OCI-LY7 (cell line): Measurements from ENCODE around the gene ANKDD1A. TPM values are rescaled to one million over a fixed set of nuclear protein-coding genes. Genes with fewer than 3 reads are reported as not detected.

ENCODE experiments used
- BruUV-seq: library from RNA; stranded (reverse); fragments of 400-500 nt; replicated peaks from 2 replicates; lab custom pipeline; 2021; lab: Mats Ljungman, UMichigan
- CTCF ChIA-PET: fragments of 300-600 bp; sonication (Branson Sonifier 250); formaldehyde crosslinking; loops from one replicate; lab custom pipeline; 2022; ENCODE audit warnings: antibody characterized with exemption; ENCODE audit not compliant: unreplicated experiment; lab: Charles Lee
- POLR2A ChIA-PET: fragments of 300-600 bp; sonication (Branson Sonifier 250); formaldehyde crosslinking; loops from one replicate; lab custom pipeline; 2022; ENCODE audit warnings: antibody characterized with exemption; lab: Charles Lee
- DNase-seq: peaks from one replicate; pipeline ENCODE4 v3.0.0-alpha.2; 2015; ENCODE audit warnings: low spot score
- H2AFZ ChIP-seq: fragments of 200-600 bp; sonication (generic), shearing (Covaris generic); 2 replicates; pipeline ENCODE4 v1.6.1; 2014; ENCODE audit warnings: mild to moderate bottlenecking, antibody characterized with exemption, low read length, moderate library complexity
- H3K27ac ChIP-seq: fragments of 200-600 bp; sonication (generic); 2 replicates; pipeline ENCODE4 v1.5.1; 2014; ENCODE audit warnings: mixed run types, low read depth, mild to moderate bottlenecking, moderate library complexity, low read length, inconsistent platforms; ENCODE audit not compliant: poor library complexity, severe bottlenecking
- H3K36me3 ChIP-seq: fragments of 200-600 bp; sonication (generic); 2 replicates; pipeline ENCODE4 v1.6.1; 2014; ENCODE audit warnings: mild to moderate bottlenecking, antibody characterized with exemption, low read length, moderate library complexity, mixed read lengths; ENCODE audit not compliant: insufficient read depth
- H3K4me1 ChIP-seq: fragments of 200-600 bp; sonication (generic); 2 replicates; pipeline ENCODE4 v1.5.1; 2014; ENCODE audit warnings: mild to moderate bottlenecking, low read length; ENCODE audit not compliant: insufficient read depth, poor library complexity, severe bottlenecking
- H3K4me2 ChIP-seq: fragments of 200-600 bp; sonication (generic); 2 replicates; pipeline ENCODE4 v1.6.1; 2014; ENCODE audit warnings: mild to moderate bottlenecking, low read length
- H3K4me3 ChIP-seq: fragments of 200-600 bp; sonication (generic); 2 replicates; pipeline ENCODE4 v1.5.1; 2014; ENCODE audit warnings: mild to moderate bottlenecking, low read depth, low read length; ENCODE audit not compliant: poor library complexity, severe bottlenecking
- H3K79me2 ChIP-seq: fragments of 200-600 bp; sonication (generic); 2 replicates; pipeline ENCODE4 v1.6.1; 2016; ENCODE audit warnings: low read depth, mild to moderate bottlenecking, low read length, moderate library complexity, mixed read lengths; ENCODE audit not compliant: insufficient read depth
- H3K9me2 ChIP-seq: fragments of 200-600 bp; sonication (generic); 2 replicates; pipeline ENCODE4 v1.6.1; 2016; ENCODE audit warnings: mild to moderate bottlenecking, low read length, mixed read lengths; ENCODE audit not compliant: insufficient read depth
- H3K9me3 ChIP-seq: fragments of 200-600 bp; sonication (generic); 2 replicates; pipeline ENCODE4 v1.6.1; 2014; ENCODE audit warnings: mild to moderate bottlenecking, mixed run types, low read length, mixed read lengths
- H4K20me1 ChIP-seq: fragments of 200-600 bp; sonication (generic); 2 replicates; pipeline ENCODE4 v1.6.1; 2014; ENCODE audit warnings: mild to moderate bottlenecking, antibody characterized with exemption, low read length, moderate library complexity, mixed read lengths; ENCODE audit not compliant: insufficient read depth
- CTCF ChIP-seq: fragments of 200-600 bp; sonication (generic); conservative IDR thresholded peaks from 2 replicates; pipeline ENCODE4 v1.5.1; 2014; ENCODE audit warnings: mild to moderate bottlenecking, antibody characterized with exemption, low read length, moderate library complexity, mixed read lengths
- EZH2phosphoT487 ChIP-seq: fragments of 200-600 bp; sonication (generic); IDR thresholded peaks from 2 replicates; pipeline ENCODE4 v1.6.1; 2018; ENCODE audit warnings: low read depth, borderline replicate concordance, mild to moderate bottlenecking, mixed run types, antibody characterized with exemption, low read length, moderate library complexity, mixed read lengths
- intact Hi-C: fragments of 100-400 bp; cut with micrococcal nuclease; formaldehyde crosslinking; loops from one replicate; pipeline ENCODE4 v1.10.0; 2022; ENCODE audit not compliant: unreplicated experiment
- total RNA-seq, 2 experiments: library from RNA; depleted of rRNA in 1 of 2; stranded (reverse); fragments of >200 nt in 1 of 2; shearing (Covaris generic) in 1 of 2; gene quantifications; 2 replicates each; pipeline ENCODE4 v1.2.3, GENCODE V29; 2014 to 2022

ANKDD1A gene
- total RNA-seq, 2 experiments from 2014 or later = 2.1 to 5.1 TPM

- no TSS peak for BruUV-seq
- peaks cover 10% of the 10 kb centered on the region for H3K4me1 ChIP-seq
- ChIA-PET POLR2A (interaction anchor here (0.6 to 2.5 kb wide), 2 partner anchors 9 to 358 kb away, joined by 4 to 14 read pairs; no protein-coding TSS in a partner anchor), CTCF (interaction anchor here (1.7 kb wide), 1 partner anchor 9 kb away, joined by 5 read pairs; no protein-coding TSS in a partner anchor)
- H3K79me2 ChIP-seq = no peaks in the 10 kb centered on the region
- no peak overlapping the region for H3K4me2 ChIP-seq
- peaks cover 11% of the 10 kb centered on the region; the same call in 1 of the 2 replicates for H3K9me3 ChIP-seq
- TF ChIP-seq EZH2phosphoT487 (no peak), CTCF (no peak)
- intact Hi-C loops = no loop called here
- no peaks in the 10 kb centered on the region for H3K9me2 ChIP-seq
- H3K27ac ChIP-seq = no peak overlapping the region
- no peaks in the 10 kb centered on the region for H3K36me3 ChIP-seq
- no peak overlapping the region for H2AFZ ChIP-seq
- H3K4me3 ChIP-seq = no peak overlapping the region
- no peak for DNase-seq
- no peaks in the 10 kb centered on the region for H4K20me1 ChIP-seq
Measured at GRCh38 chr15:64903326-64903950, 8.3 kb upstream of the ANKDD1A start.

GRCh38 chr15:64904189-64904588, 7.5 kb upstream of the ANKDD1A start:
- ChIA-PET POLR2A (interaction anchor here (0.6 to 2.5 kb wide), 5 partner anchors 10 to 392 kb away, joined by 3 to 14 read pairs (median 4); no protein-coding TSS in a partner anchor), CTCF (interaction anchor here (1.7 kb wide), 1 partner anchor 10 kb away, joined by 5 read pairs; no protein-coding TSS in a partner anchor)
- no peak overlapping the region for H3K4me3 ChIP-seq
- H3K4me1 ChIP-seq = peaks cover 10% of the 10 kb centered on the region
- TF ChIP-seq CTCF (no peak), EZH2phosphoT487 (no peak)
- no TSS peak for BruUV-seq
- intact Hi-C loops = loop anchor here (2.0 kb wide), 1 partner anchor 173 kb away; no protein-coding TSS in a partner anchor
- peaks cover 11% of the 10 kb centered on the region; the same call in 1 of the 2 replicates for H3K9me3 ChIP-seq
- no peak for DNase-seq
- no peak overlapping the region for H3K4me2 ChIP-seq
- no peak overlapping the region for H2AFZ ChIP-seq
- no peaks in the 10 kb centered on the region for H4K20me1 ChIP-seq
- H3K36me3 ChIP-seq = no peaks in the 10 kb centered on the region
- no peaks in the 10 kb centered on the region for H3K9me2 ChIP-seq
- no peaks in the 10 kb centered on the region for H3K79me2 ChIP-seq
- no peak overlapping the region for H3K27ac ChIP-seq
